GM12864 (cell line): ENCODE measurements around the gene ANKS1A.
"Not testable (repeated sequence)": the region's sequence is repeated elsewhere in the genome, so short reads cannot be mapped to it uniquely, and the experiment has no call there.

Experiments used
- DNase-seq: peaks from one replicate; pipeline ENCODE4 v3.0.0-alpha.2; 2011; ENCODE audit warnings: low read depth
- H3K4me3 ChIP-seq: 2 replicates; pipeline ENCODE4 v1.5.1; 2011; ENCODE audit warnings: mild to moderate bottlenecking, low read depth, low read length, control low read depth
- CTCF ChIP-seq: IDR thresholded peaks from 2 replicates; pipeline ENCODE4 v1.5.1; 2011; ENCODE audit warnings: low read depth, mild to moderate bottlenecking, moderate library complexity, low read length, control low read depth, inconsistent platforms; ENCODE audit errors: missing control alignments

The ANKS1A gene

GRCh38 chr6:34887753-34888513 is 1.1 kb upstream of the ANKS1A start, which contains the start of gene TAF11:
Gene TAF11, minus strand, starts transcription at chr6:34888042. Its CDS starts 85 bp downstream, at chr6:34887957.
- DNase-seq: peak; percentile 75
- peak within 1 kb of the TSS; percentile 91 for H3K4me3 ChIP-seq
- TF ChIP-seq CTCF: no peak

- DNase-seq: no peak
- no peak for TF ChIP-seq CTCF
- peak overlapping the region; percentile 91 for H3K4me3 ChIP-seq
These were observed 570 bp upstream of the ANKS1A start for GRCh38 chr6:34888514-34888856.

- TF ChIP-seq CTCF: no peak
- DNase-seq: no peak
- H3K4me3 ChIP-seq: no peak overlapping the region; the same call in 1 of the 2 replicates
These were observed 1.5 kb downstream of the ANKS1A start for GRCh38 chr6:34890533-34890925.

- no peak for TF ChIP-seq CTCF
- no peak overlapping the region for H3K4me3 ChIP-seq
- no peak for DNase-seq
These were observed 2.2 kb downstream of the ANKS1A start for GRCh38 chr6:34891296-34891695.

- no peak overlapping the region for H3K4me3 ChIP-seq
- no peak for TF ChIP-seq CTCF
- DNase-seq: no peak
These were observed 5.6 kb downstream of the ANKS1A start for GRCh38 chr6:34894693-34895092.

GRCh38 chr6:34897130-34897529 is 8.1 kb downstream of the ANKS1A start:
- TF ChIP-seq CTCF: no peak
- no peak overlapping the region for H3K4me3 ChIP-seq
- no peak for DNase-seq

GRCh38 chr6:34897716-34898115 is 8.7 kb downstream of the ANKS1A start:
- H3K4me3 ChIP-seq: no peak overlapping the region
- no peak for DNase-seq
- TF ChIP-seq CTCF: no peak

- not testable (repeated sequence) for DNase-seq, H3K4me3 ChIP-seq
These were observed 10.7 kb downstream of the ANKS1A start for GRCh38 chr6:34899748-34900147.
